Esophagus muscularis mucosa (tissue), 4 donors: ENCODE results near the gene SKOR1. TPM values are rescaled to one million over a fixed set of nuclear protein-coding genes. Genes with fewer than 3 reads are reported as not detected.

Experiments
- DNase-seq: peaks from one replicate; pipeline ENCODE4 v3.0.0-alpha.2; 2017; ENCODE audit errors: extremely low spot score
- H3K27ac ChIP-seq, 4 donors: fragments of 200-600 bp; sonication (generic); replicated peaks in 1 of 4; 1 replicate in 3 of 4; 2 replicates in 1 of 4; pipeline ENCODE4 v1.5.1; 2016 to 2019; ENCODE audit warnings: mild to moderate bottlenecking in 1 of 4
- H3K27me3 ChIP-seq, 4 donors: fragments of 200-600 bp; sonication (generic); one replicate each; pipeline versions ENCODE4 v1.5.1 to v1.6.0; 2016 to 2019
- H3K36me3 ChIP-seq, 4 donors: fragments of 200-600 bp; sonication (generic); one replicate each; pipeline ENCODE4 v1.5.1; 2016 to 2019
- H3K4me1 ChIP-seq, 4 donors: fragments of 200-600 bp; sonication (generic); one replicate each; pipeline ENCODE4 v1.5.1; 2016 to 2019
- H3K4me3 ChIP-seq, 4 donors: fragments of 200-600 bp; sonication (generic); 1 replicate in 2 of 4; 2 replicates in 2 of 4; pipeline ENCODE4 v1.5.1; 2016 to 2019; ENCODE audit warnings: mild to moderate bottlenecking in 4 of 4, moderate library complexity in 1 of 4
- H3K9me3 ChIP-seq, 4 donors: fragments of 200-600 bp; sonication (generic); 1 replicate in 3 of 4; 2 replicates in 1 of 4; pipeline ENCODE4 v1.5.1; 2016 to 2019
- CTCF ChIP-seq, 3 experiments: fragments of 200-600 bp in 2 of 3; fragments of 450-650 bp in 1 of 3; sonication (generic) in 2 of 3; IDR thresholded peaks; one replicate each; pipeline ENCODE4 v1.5.1; 2017 to 2019; ENCODE audit warnings: antibody characterized with exemption in 3 of 3, mild to moderate bottlenecking in 2 of 3, moderate library complexity in 1 of 3
- EP300 ChIP-seq: sonication (generic); formaldehyde crosslinking; IDR thresholded peaks from one replicate; pipeline ENCODE4 v1.6.1; 2017; ENCODE audit warnings: antibody characterized with exemption
- POLR2A ChIP-seq: fragments of 450-650 bp; IDR thresholded peaks from one replicate; pipeline ENCODE4 v1.6.1; 2017; ENCODE audit warnings: antibody characterized with exemption, moderate library complexity, mild to moderate bottlenecking, low read depth
- POLR2AphosphoS5 ChIP-seq, 2 donors: sonication (generic); formaldehyde crosslinking; IDR thresholded peaks; one replicate each; pipeline ENCODE4 v1.6.1; 2017; ENCODE audit warnings: antibody characterized with exemption in 2 of 2
- WGBS: methylation state at CpG from one replicate; pipeline ENCODE4 v1.1.5; 2018; 5-methylcytosine and 5-hydroxymethylcytosine counted together
- intact Hi-C: fragments of 100-400 bp; cut with DNase I; formaldehyde crosslinking; loops from one replicate; pipeline ENCODE4 v1.15.1; 2023
- total RNA-seq, 4 donors: library from RNA; depleted of rRNA; stranded (reverse); fragments of >200 nt; gene quantifications; one replicate each; pipeline versions ENCODE4 v1.1.0 to v1.2.1, GENCODE V29; 2016

The SKOR1 gene
- total RNA-seq, 4 donors from 2014 or later = 0.58 to 1.2 (median 0.84) TPM

GRCh38 chr15:67841513-67841762 lies 16.1 kb downstream of the SKOR1 start:
- Histone ChIP-seq H3K4me3 (peak overlapping the region; percentile 75 to 92 (median 83)), H3K27me3 (no peaks in the 10 kb centered on the region), H3K4me1 (peaks cover 18 to 37% (median 35%) of the 10 kb centered on the region in 4 donors), H3K36me3 (no peaks in the 10 kb centered on the region), H3K27ac (peak overlapping the region; percentile 95 to 99 (median 97)), H3K9me3 (no peaks in the 10 kb centered on the region)
- no peak for DNase-seq
- TF ChIP-seq POLR2A = no peak
- TF ChIP-seq CTCF (IDR thresholded peaks at IDR 0.05) = no peak
- TF ChIP-seq POLR2AphosphoS5 (IDR thresholded peaks at IDR 0.05) = no peak
- TF ChIP-seq EP300 = no peak
- intact Hi-C loops = no loop called here
- 42% methylated on average over 4 of the region's 4 CpGs for WGBS

- Histone ChIP-seq H3K9me3 (no peaks in the 10 kb centered on the region), H3K4me1 (peaks cover 18 to 37% (median 35%) of the 10 kb centered on the region in 4 donors), H3K27ac (peak overlapping the region in 1 of 4 donors; percentile 47), H3K36me3 (no peaks in the 10 kb centered on the region), H3K27me3 (no peaks in the 10 kb centered on the region), H3K4me3 (no peak overlapping the region)
- DNase-seq = no peak
- WGBS = 79% methylated on average over 7 of the region's 7 CpGs
- intact Hi-C loops = no loop called here
- TF ChIP-seq CTCF (IDR thresholded peaks at IDR 0.05) (no peak), EP300 (no peak), POLR2AphosphoS5 (IDR thresholded peaks at IDR 0.05) (no peak), POLR2A (no peak)
Measured at GRCh38 chr15:67843092-67843501, 17.8 kb downstream of the SKOR1 start.

- no peaks in the 10 kb centered on the region for H3K27me3 ChIP-seq
Measured at GRCh38 chr15:67843571-67844387, 18.5 kb downstream of the SKOR1 start.

GRCh38 chr15:67845974-67846373 lies 20.7 kb downstream of the SKOR1 start:
- Histone ChIP-seq H3K4me3 (no peak overlapping the region), H3K36me3 (no peaks in the 10 kb centered on the region), H3K27me3 (no peaks in the 10 kb centered on the region), H3K4me1 (peaks cover 6 to 20% (median 18%) of the 10 kb centered on the region in 4 donors), H3K27ac (no peak overlapping the region), H3K9me3 (no peaks in the 10 kb centered on the region)
- intact Hi-C loops = no loop called here
- no peak for DNase-seq
- TF ChIP-seq POLR2A = no peak
- TF ChIP-seq POLR2AphosphoS5 (IDR thresholded peaks at IDR 0.05) = no peak
- no peak for TF ChIP-seq CTCF (IDR thresholded peaks at IDR 0.05)
- no peak for TF ChIP-seq EP300
- WGBS = 86% methylated on average over 5 of the region's 5 CpGs

More at GRCh38 chr15:67843571-67844387, 18.5 kb downstream of the SKOR1 start:
- H3K4me1 ChIP-seq = peaks cover 15 to 31% (median 29%) of the 10 kb centered on the region in 4 donors
- DNase-seq = no peak
- no peaks in the 10 kb centered on the region for H3K36me3 ChIP-seq
- no peak overlapping the region for H3K4me3 ChIP-seq
- H3K27ac ChIP-seq = peak overlapping the region in 2 of 4 donors; percentile 31 to 47
- TF ChIP-seq CTCF (IDR thresholded peaks at IDR 0.05) = no peak
- no peak for TF ChIP-seq POLR2A
- no peak for TF ChIP-seq POLR2AphosphoS5 (IDR thresholded peaks at IDR 0.05)
- TF ChIP-seq EP300 = no peak
- WGBS = 70% methylated on average over 6 of the region's 7 CpGs
- intact Hi-C loops = no loop called here
- no peaks in the 10 kb centered on the region for H3K9me3 ChIP-seq

- 100% methylated on average over 1 of the region's 1 CpG for WGBS
- DNase-seq = no peak
- TF ChIP-seq CTCF (IDR thresholded peaks at IDR 0.05) = no peak
- H3K36me3 ChIP-seq = no peaks in the 10 kb centered on the region
- no peaks in the 10 kb centered on the region for H3K4me1 ChIP-seq
- no peak overlapping the region for H3K4me3 ChIP-seq
- H3K27ac ChIP-seq = no peak overlapping the region
- intact Hi-C loops = no loop called here
- H3K9me3 ChIP-seq = no peaks in the 10 kb centered on the region
- H3K27me3 ChIP-seq = no peaks in the 10 kb centered on the region
Measured at GRCh38 chr15:67849538-67849937, 24.2 kb downstream of the SKOR1 start.
